Kidney epithelial cell (primary cell): ENCODE results near the gene PRR5L. TPM values are rescaled to one million over a fixed set of nuclear protein-coding genes. Genes with fewer than 3 reads are reported as not detected.

ENCODE experiments used
- DNase-seq: peaks from one replicate; pipeline ENCODE4 v3.0.0-alpha.2; 2010; ENCODE audit warnings: low read depth
- H3K27me3 ChIP-seq: 2 replicates; pipeline ENCODE4 v1.6.0; 2011; ENCODE audit warnings: low read length; ENCODE audit not compliant: control insufficient read depth, insufficient read depth
- H3K36me3 ChIP-seq: 2 replicates; pipeline ENCODE4 v1.5.1; 2011; ENCODE audit warnings: low read length; ENCODE audit not compliant: control insufficient read depth, insufficient read depth
- H3K4me3 ChIP-seq: 2 replicates; pipeline ENCODE4 v1.5.1; 2011; ENCODE audit warnings: low read depth, mild to moderate bottlenecking, control low read depth, low read length
- CTCF ChIP-seq: IDR thresholded peaks from 2 replicates; pipeline ENCODE4 v1.5.1; 2011; ENCODE audit warnings: mild to moderate bottlenecking, moderate library complexity, low read length, control low read depth, inconsistent platforms; ENCODE audit not compliant: insufficient read depth, poor library complexity, severe bottlenecking
- total RNA-seq: library from RNA; depleted of rRNA; stranded (reverse); fragments of >200 nt; gene quantifications from 2 replicates; pipeline ENCODE4 v1.2.3, GENCODE V29; 2015

The PRR5L gene
- total RNA-seq, 1 donor from 2014 or later = 15.9 TPM

GRCh38 chr11:36288442-36289225, 7.5 kb upstream of the PRR5L start:
- no peaks in the 10 kb centered on the region for H3K36me3 ChIP-seq
- DNase-seq = no peak
- H3K4me3 ChIP-seq = peak overlapping the region; percentile 91
- no peak for TF ChIP-seq CTCF
- H3K27me3 ChIP-seq = no peaks in the 10 kb centered on the region

- Histone ChIP-seq H3K27me3 (no peaks in the 10 kb centered on the region), H3K4me3 (peak within 1 kb of the TSS; percentile 91), H3K36me3 (no peaks in the 10 kb centered on the region)
- no peak for TF ChIP-seq CTCF
- peak; percentile 86 for DNase-seq
These were observed 6.7 kb upstream of the PRR5L start, which contains the start of gene COMMD9 for GRCh38 chr11:36289226-36289852. Gene COMMD9, minus strand, starts transcription at chr11:36289424. Its CDS starts 12 bp downstream, at chr11:36289412.

GRCh38 chr11:36292311-36292722, 3.8 kb upstream of the PRR5L start:
- H3K36me3 ChIP-seq = no peaks in the 10 kb centered on the region
- peak; percentile 49 for TF ChIP-seq CTCF
- H3K4me3 ChIP-seq = no peak overlapping the region
- DNase-seq = no peak
- no peaks in the 10 kb centered on the region for H3K27me3 ChIP-seq

- no peak for DNase-seq
- Histone ChIP-seq H3K27me3 (no peaks in the 10 kb centered on the region), H3K36me3 (no peaks in the 10 kb centered on the region), H3K4me3 (no peak overlapping the region)
- TF ChIP-seq CTCF = no peak
These were observed 926 bp downstream of the PRR5L start for GRCh38 chr11:36296884-36297543.

GRCh38 chr11:36300650-36301049, 4.6 kb downstream of the PRR5L start:
- DNase-seq = no peak

More at GRCh38 chr11:36300650-36301049, 4.6 kb downstream of the PRR5L start:
- Histone ChIP-seq H3K27me3 (no peaks in the 10 kb centered on the region), H3K36me3 (no peaks in the 10 kb centered on the region), H3K4me3 (no peak overlapping the region)
- TF ChIP-seq CTCF = no peak
